Psoas muscle (tissue), 8 donors: Measurements from ENCODE around the gene RFXANK. TPM values are rescaled to one million over a fixed set of nuclear protein-coding genes. Genes with fewer than 3 reads are reported as not detected.

Source experiments
- ATAC-seq, 4 donors: fragments of 200-7000 bp; cut with Tn5 transposase; one replicate each; pipeline ENCODE4 v1.9.1; 2020; ENCODE audit warnings: moderate library complexity in 3 of 4, mild to moderate bottlenecking in 2 of 4
- DNase-seq, 2 donors: peaks; one replicate each; pipeline ENCODE4 v3.0.0-alpha.2; 2020
- H3K27ac ChIP-seq: fragments of 200-600 bp; one replicate; pipeline ENCODE4 v1.8.0; 2022
- H3K27me3 ChIP-seq, 3 donors: fragments of 200-600 bp in 1 of 3; one replicate each; pipeline versions ENCODE4 v1.6.1 to v1.8.0; 2013 to 2022; ENCODE audit warnings: low read length in 2 of 3, mild to moderate bottlenecking in 2 of 3, moderate library complexity in 1 of 3; ENCODE audit not compliant: insufficient read depth in 3 of 3
- H3K36me3 ChIP-seq, 2 donors: fragments of 200-600 bp in 1 of 2; one replicate each; pipeline versions ENCODE4 v1.6.1 to v1.8.0; 2013 to 2022; ENCODE audit warnings: low read depth in 1 of 2, mild to moderate bottlenecking in 1 of 2, moderate library complexity in 1 of 2; ENCODE audit not compliant: insufficient read depth in 1 of 2
- H3K4me1 ChIP-seq: fragments of 200-600 bp; one replicate; pipeline ENCODE4 v1.8.0; 2022
- H3K4me3 ChIP-seq: fragments of 200-600 bp; one replicate; pipeline ENCODE4 v1.8.0; 2022; ENCODE audit warnings: mild to moderate bottlenecking
- H3K9me3 ChIP-seq: fragments of 200-600 bp; one replicate; pipeline ENCODE4 v1.8.0; 2022
- WGBS, 3 donors: extraction: QIAGEN DNeasy Blood & Tissue Kit; methylation state at CpG; one replicate each; pipeline versions ENCODE4 v1.1.6 to v1.1.7; 2013; 5-methylcytosine and 5-hydroxymethylcytosine counted together
- intact Hi-C, 2 donors: fragments of 100-400 bp; cut with DNase I; formaldehyde crosslinking; loops; one replicate each; pipeline versions ENCODE4 v1.11.0 to v1.14.2; 2022
- polyA plus RNA-seq, 3 donors: library from polyadenylated mRNA; stranded (reverse); fragments of 200-250 nt; gene quantifications; one replicate each; pipeline ENCODE4 v1.2.3, GENCODE V29; 2013
- total RNA-seq, 4 donors: library from RNA; stranded (reverse); fragmentation: NEBNext Ultra II Directional in 2 of 4; extraction: Animal tissue kit (Norgen Biotek cat#: 25700) in 2 of 4; gene quantifications; one replicate each; pipeline versions ENCODE4 v1.2.1 to v1.2.4, GENCODE V29; 2021 to 2023
- TF ChIP-seq, protein P1 (sequence below): fragments of 200-600 bp; IDR thresholded peaks from one replicate; pipeline ENCODE4 v1.8.0; 2022; ENCODE audit warnings: antibody characterized with exemption
- donor health status: healthy with polysubstance abuse.
- donor health status: DM: no; HTN: no; CAD: no; lungs with moderate emphysema.
- donor health status: Bipolar disorder and iron deficiency.
- donor health status: healthy.
- donor health status: DM: yes; HTN: yes; CAD: no.
- donor health status: DM: no; HTN: no; CAD: no.
- donor health status: DM: no; HTN: no; CAD: no.
- donor health status: DM: yes; HTN: yes; CAD: no.

RFXANK gene
- total and polyA plus RNA-seq, 7 donors, result 33.3 to 64.9 (median 50.8) TPM

DNA sequence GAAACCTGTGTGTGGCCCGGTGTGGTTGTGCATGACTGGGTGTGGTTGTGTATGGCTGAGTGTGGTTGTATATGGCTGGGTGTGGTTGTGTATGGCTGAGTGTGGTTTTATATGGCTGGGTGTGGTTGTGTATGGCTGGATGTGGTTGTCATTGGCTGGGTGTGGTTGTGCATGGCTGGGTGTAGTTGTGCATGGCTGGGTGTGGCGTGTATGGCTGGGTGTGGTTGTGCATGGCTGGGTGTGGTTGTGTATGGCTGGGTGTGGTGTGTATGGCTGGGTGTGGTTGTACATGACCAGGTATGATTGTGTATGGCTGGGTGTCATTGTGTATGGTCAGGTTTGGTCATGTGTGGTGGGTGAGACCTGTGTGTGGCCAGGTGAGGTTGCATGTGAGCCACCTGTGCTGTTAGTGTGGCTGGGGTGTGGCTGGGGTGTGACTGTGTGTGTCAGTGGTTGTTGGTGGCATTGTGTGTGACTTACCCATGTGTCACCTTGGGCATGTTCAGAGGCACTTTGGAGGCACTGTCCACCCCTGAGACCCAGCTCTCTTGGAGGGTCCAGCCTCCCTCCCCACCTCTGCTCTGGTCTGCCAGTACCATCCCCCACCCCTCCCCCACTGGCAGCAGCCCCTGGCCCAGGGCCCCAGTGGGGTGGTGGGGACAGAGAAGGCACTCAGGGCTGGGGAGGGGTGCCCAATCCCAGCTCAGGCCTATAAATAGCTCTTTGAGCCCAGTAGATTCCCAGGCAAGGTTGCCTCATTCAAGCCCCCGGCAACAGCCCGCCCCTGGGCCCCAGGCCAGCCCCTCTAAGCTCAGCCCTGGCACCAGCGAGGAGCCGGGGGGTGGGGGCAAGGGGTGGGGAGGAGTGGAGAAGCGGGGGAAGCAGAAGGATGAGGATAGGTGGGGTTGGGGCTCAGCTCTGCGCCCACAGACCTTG is 15.8 kb downstream of the RFXANK start:
- Histone ChIP-seq H3K27ac (no peak overlapping the region), H3K36me3 (no peaks in the 10 kb centered on the region), H3K4me1 (peaks cover under 1% of the 10 kb centered on the region), H3K27me3 (peaks cover 0 to 33% (median 16%) of the 10 kb centered on the region in 3 donors), H3K4me3 (no peak overlapping the region), H3K9me3 (no peaks in the 10 kb centered on the region)
- intact Hi-C loops, result no loop called here
- WGBS, 3 donors, result 41 to 80% (median 45%) methylated on average over 4 to 8 of the region's 8 CpGs
- ATAC-seq, result no peak
- TF ChIP-seq, protein P1, sequence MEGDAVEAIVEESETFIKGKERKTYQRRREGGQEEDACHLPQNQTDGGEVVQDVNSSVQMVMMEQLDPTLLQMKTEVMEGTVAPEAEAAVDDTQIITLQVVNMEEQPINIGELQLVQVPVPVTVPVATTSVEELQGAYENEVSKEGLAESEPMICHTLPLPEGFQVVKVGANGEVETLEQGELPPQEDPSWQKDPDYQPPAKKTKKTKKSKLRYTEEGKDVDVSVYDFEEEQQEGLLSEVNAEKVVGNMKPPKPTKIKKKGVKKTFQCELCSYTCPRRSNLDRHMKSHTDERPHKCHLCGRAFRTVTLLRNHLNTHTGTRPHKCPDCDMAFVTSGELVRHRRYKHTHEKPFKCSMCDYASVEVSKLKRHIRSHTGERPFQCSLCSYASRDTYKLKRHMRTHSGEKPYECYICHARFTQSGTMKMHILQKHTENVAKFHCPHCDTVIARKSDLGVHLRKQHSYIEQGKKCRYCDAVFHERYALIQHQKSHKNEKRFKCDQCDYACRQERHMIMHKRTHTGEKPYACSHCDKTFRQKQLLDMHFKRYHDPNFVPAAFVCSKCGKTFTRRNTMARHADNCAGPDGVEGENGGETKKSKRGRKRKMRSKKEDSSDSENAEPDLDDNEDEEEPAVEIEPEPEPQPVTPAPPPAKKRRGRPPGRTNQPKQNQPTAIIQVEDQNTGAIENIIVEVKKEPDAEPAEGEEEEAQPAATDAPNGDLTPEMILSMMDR, result no peak
- no peak for DNase-seq

DNA sequence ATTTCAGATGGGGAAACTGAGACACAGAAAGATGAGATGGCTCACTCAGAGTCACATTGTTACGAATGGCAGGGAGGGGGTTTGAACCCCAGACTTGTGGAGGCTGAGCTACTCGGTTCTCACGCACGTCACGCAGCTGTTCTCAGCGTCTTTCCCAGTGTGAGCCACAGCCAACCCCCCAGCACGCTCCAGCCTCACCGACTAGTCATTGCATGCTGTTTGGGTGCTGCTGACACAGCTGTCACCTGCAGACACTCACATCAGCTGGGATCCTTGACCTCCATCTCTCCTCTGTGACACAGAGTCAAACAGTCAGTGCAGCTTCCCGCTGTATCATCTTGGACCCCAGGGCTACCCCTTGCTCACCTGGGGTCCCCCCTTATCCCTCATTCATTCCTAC is 17.3 kb downstream of the RFXANK start:
- 34 to 39% (median 35%) methylated on average over 9 of the region's 9 CpGs for WGBS, 3 donors
- TF ChIP-seq, protein P1, result no peak
- H3K4me1 ChIP-seq, result no peaks in the 10 kb centered on the region
- no peaks in the 10 kb centered on the region for H3K9me3 ChIP-seq
- H3K27me3 ChIP-seq, result peaks cover 0 to 48% (median 22%) of the 10 kb centered on the region in 3 donors
- H3K27ac ChIP-seq, result no peak overlapping the region
- no peak for ATAC-seq
- no peak for DNase-seq
- H3K4me3 ChIP-seq, result no peak overlapping the region
- H3K36me3 ChIP-seq, result no peaks in the 10 kb centered on the region
- intact Hi-C loops, result no loop called here

DNA sequence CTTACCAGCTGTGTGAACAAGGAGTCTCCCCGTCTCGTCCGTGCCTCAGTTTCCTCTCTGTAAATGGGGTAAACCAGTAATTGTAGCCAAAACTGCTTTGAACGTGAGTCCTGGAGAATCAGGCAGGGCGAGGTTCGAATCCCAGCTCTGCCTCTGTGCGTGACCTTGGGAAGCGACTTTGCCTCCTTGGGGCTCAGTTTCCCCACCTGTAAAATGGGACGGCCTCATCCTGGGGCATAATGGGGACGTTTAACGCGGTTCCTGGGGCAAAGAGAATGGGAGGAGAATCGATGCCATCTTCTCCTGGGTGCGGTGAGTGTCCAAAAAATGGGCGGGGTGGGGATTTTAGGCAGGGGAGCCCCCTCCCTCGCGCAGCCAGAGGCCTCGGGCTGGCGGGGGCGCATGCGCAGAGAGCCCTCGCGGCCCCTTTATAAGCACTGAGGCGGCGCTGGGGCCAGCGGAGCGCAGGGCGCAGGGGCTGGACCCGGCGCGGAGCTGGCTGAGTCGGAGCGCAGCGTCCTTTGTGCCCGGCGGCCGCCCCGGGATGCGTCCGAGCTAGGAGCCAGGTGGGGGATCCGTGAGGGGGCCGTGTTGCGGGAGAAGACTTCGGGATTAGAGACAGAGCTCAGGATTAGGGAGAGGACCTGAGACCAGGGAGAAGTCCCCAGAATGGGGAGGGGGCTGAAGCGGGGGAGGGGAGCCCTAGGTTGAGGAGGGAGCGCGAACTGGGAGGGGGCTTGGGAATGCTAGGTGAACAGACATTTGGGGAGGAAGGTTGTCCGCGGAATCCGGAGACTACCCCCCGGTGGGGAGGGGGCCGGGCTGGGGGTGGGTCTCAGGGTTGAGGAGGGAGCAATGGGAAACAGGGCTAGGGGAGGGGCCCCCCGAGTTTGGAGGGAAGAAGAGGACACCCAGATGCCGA is 19.7 kb downstream of the RFXANK start, which contains the start of gene NCAN:
Gene NCAN, plus strand, starts transcription at position 460 of the 922 bp plus-strand sequence. CDS start 4,996 bp downstream, outside the sequence.
- WGBS, 3 donors, result 7 to 8% (median 8%) methylated on average over 42 to 54 of the region's 54 CpGs
- intact Hi-C loops, result no loop called here
- Histone ChIP-seq H3K36me3 (no peaks in the 10 kb centered on the region), H3K4me1 (no peaks in the 10 kb centered on the region), H3K4me3 (no peak within 1 kb of the TSS), H3K27me3 (peaks cover 0 to 63% (median 24%) of the 10 kb centered on the region in 3 donors), H3K9me3 (no peaks in the 10 kb centered on the region), H3K27ac (no peak within 1 kb of the TSS)
- ATAC-seq, result no peak
- TF ChIP-seq, protein P1, result no peak
- no peak for DNase-seq

DNA sequence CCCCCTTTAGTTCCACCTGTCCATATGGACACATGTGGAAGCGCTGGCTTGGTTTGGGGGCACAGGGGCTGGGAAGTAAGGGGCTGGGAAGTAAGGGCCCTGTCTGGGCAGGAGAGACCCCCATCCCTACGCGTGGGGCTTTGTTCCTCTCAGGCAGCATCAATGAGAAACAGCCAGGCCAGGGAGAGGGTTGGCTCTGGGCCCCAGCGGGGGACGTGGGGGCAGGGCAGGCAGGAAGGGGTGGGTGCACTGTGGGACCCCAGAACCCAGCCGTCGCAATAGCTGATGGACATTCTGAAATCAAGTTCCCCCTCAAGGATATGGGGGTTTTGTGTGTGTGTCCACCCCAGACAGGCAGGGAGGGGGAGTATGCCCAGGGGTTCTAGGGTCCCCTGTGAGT is 20.9 kb downstream of the RFXANK start:
- intact Hi-C loops, result no loop called here
- no peaks in the 10 kb centered on the region for H3K36me3 ChIP-seq
- TF ChIP-seq, protein P1, result no peak
- ATAC-seq (no peak), DNase-seq (no peak)
- 7 to 12% (median 11%) methylated on average over 7 of the region's 7 CpGs for WGBS, 3 donors
- peaks cover 0 to 61% (median 25%) of the 10 kb centered on the region in 3 donors for H3K27me3 ChIP-seq
- H3K9me3 ChIP-seq, result no peaks in the 10 kb centered on the region
- no peak overlapping the region for H3K27ac ChIP-seq
- H3K4me1 ChIP-seq, result no peaks in the 10 kb centered on the region
- no peak overlapping the region for H3K4me3 ChIP-seq
